OCI-LY7 (cell line): ENCODE data around the gene NUDT7. TPM values are rescaled to one million over a fixed set of nuclear protein-coding genes. Genes with fewer than 3 reads are reported as not detected.

Source experiments
- BruUV-seq: library from RNA; stranded (reverse); fragments of 400-500 nt; replicated peaks from 2 replicates; lab custom pipeline; 2021; lab: Mats Ljungman, UMichigan
- CTCF ChIA-PET: fragments of 300-600 bp; sonication (Branson Sonifier 250); formaldehyde crosslinking; loops from one replicate; lab custom pipeline; 2022; ENCODE audit warnings: antibody characterized with exemption; ENCODE audit not compliant: unreplicated experiment; lab: Charles Lee
- POLR2A ChIA-PET: fragments of 300-600 bp; sonication (Branson Sonifier 250); formaldehyde crosslinking; loops from one replicate; lab custom pipeline; 2022; ENCODE audit warnings: antibody characterized with exemption; lab: Charles Lee
- DNase-seq: peaks from one replicate; pipeline ENCODE4 v3.0.0-alpha.2; 2015; ENCODE audit warnings: low spot score
- H2AFZ ChIP-seq: fragments of 200-600 bp; sonication (generic), shearing (Covaris generic); 2 replicates; pipeline ENCODE4 v1.6.1; 2014; ENCODE audit warnings: mild to moderate bottlenecking, antibody characterized with exemption, low read length, moderate library complexity
- H3K27ac ChIP-seq: fragments of 200-600 bp; sonication (generic); 2 replicates; pipeline ENCODE4 v1.5.1; 2014; ENCODE audit warnings: mixed run types, low read depth, mild to moderate bottlenecking, moderate library complexity, low read length, inconsistent platforms; ENCODE audit not compliant: poor library complexity, severe bottlenecking
- H3K36me3 ChIP-seq: fragments of 200-600 bp; sonication (generic); 2 replicates; pipeline ENCODE4 v1.6.1; 2014; ENCODE audit warnings: mild to moderate bottlenecking, antibody characterized with exemption, low read length, moderate library complexity, mixed read lengths; ENCODE audit not compliant: insufficient read depth
- H3K4me1 ChIP-seq: fragments of 200-600 bp; sonication (generic); 2 replicates; pipeline ENCODE4 v1.5.1; 2014; ENCODE audit warnings: mild to moderate bottlenecking, low read length; ENCODE audit not compliant: insufficient read depth, poor library complexity, severe bottlenecking
- H3K4me2 ChIP-seq: fragments of 200-600 bp; sonication (generic); 2 replicates; pipeline ENCODE4 v1.6.1; 2014; ENCODE audit warnings: mild to moderate bottlenecking, low read length
- H3K4me3 ChIP-seq: fragments of 200-600 bp; sonication (generic); 2 replicates; pipeline ENCODE4 v1.5.1; 2014; ENCODE audit warnings: mild to moderate bottlenecking, low read depth, low read length; ENCODE audit not compliant: poor library complexity, severe bottlenecking
- H3K79me2 ChIP-seq: fragments of 200-600 bp; sonication (generic); 2 replicates; pipeline ENCODE4 v1.6.1; 2016; ENCODE audit warnings: low read depth, mild to moderate bottlenecking, low read length, moderate library complexity, mixed read lengths; ENCODE audit not compliant: insufficient read depth
- H3K9me2 ChIP-seq: fragments of 200-600 bp; sonication (generic); 2 replicates; pipeline ENCODE4 v1.6.1; 2016; ENCODE audit warnings: mild to moderate bottlenecking, low read length, mixed read lengths; ENCODE audit not compliant: insufficient read depth
- H3K9me3 ChIP-seq: fragments of 200-600 bp; sonication (generic); 2 replicates; pipeline ENCODE4 v1.6.1; 2014; ENCODE audit warnings: mild to moderate bottlenecking, mixed run types, low read length, mixed read lengths
- H4K20me1 ChIP-seq: fragments of 200-600 bp; sonication (generic); 2 replicates; pipeline ENCODE4 v1.6.1; 2014; ENCODE audit warnings: mild to moderate bottlenecking, antibody characterized with exemption, low read length, moderate library complexity, mixed read lengths; ENCODE audit not compliant: insufficient read depth
- EZH2phosphoT487 ChIP-seq: fragments of 200-600 bp; sonication (generic); IDR thresholded peaks from 2 replicates; pipeline ENCODE4 v1.6.1; 2018; ENCODE audit warnings: low read depth, borderline replicate concordance, mild to moderate bottlenecking, mixed run types, antibody characterized with exemption, low read length, moderate library complexity, mixed read lengths
- intact Hi-C: fragments of 100-400 bp; cut with micrococcal nuclease; formaldehyde crosslinking; loops from one replicate; pipeline ENCODE4 v1.10.0; 2022; ENCODE audit not compliant: unreplicated experiment
- total RNA-seq, 2 experiments: library from RNA; depleted of rRNA in 1 of 2; stranded (reverse); fragments of >200 nt in 1 of 2; shearing (Covaris generic) in 1 of 2; gene quantifications; 2 replicates each; pipeline ENCODE4 v1.2.3, GENCODE V29; 2014 to 2022
- TF ChIP-seq, protein P1 (sequence below): fragments of 200-600 bp; sonication (generic); conservative IDR thresholded peaks from 2 replicates; pipeline ENCODE4 v1.5.1; 2014; ENCODE audit warnings: mild to moderate bottlenecking, antibody characterized with exemption, low read length, moderate library complexity, mixed read lengths

Gene NUDT7
- total RNA-seq, 2 experiments from 2014 or later, result 4.4 to 22.1 TPM

DNA sequence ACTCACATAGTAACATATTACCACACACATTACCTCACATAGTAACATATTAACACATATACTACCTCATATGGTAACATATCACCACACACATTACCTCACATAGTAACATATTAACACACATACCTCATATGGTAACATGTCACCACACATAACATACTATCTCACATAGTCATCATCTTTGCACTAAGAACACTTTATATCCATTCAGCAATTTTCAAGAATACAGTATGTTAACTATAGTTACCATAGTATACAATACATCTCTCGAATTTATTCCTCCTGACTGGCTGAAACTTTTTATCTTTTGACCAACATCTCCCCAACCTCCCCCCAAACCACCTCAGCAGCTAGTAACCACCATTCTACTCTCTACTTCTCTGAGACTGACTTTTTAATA, 7.6 kb downstream of the NUDT7 start:
- intact Hi-C loops, result loop anchor here (10.0 kb wide), 1 partner anchor 535 kb away; the partner anchor contains the start of genes MON1B and SYCE1L
- H3K27ac ChIP-seq, result no peak overlapping the region
- no peaks in the 10 kb centered on the region for H3K79me2 ChIP-seq
- H3K9me2 ChIP-seq, result no peaks in the 10 kb centered on the region
- BruUV-seq, result no TSS peak
- no peaks in the 10 kb centered on the region for H3K9me3 ChIP-seq
- DNase-seq, result no peak
- H3K4me2 ChIP-seq, result no peak overlapping the region
- TF ChIP-seq, protein P1, sequence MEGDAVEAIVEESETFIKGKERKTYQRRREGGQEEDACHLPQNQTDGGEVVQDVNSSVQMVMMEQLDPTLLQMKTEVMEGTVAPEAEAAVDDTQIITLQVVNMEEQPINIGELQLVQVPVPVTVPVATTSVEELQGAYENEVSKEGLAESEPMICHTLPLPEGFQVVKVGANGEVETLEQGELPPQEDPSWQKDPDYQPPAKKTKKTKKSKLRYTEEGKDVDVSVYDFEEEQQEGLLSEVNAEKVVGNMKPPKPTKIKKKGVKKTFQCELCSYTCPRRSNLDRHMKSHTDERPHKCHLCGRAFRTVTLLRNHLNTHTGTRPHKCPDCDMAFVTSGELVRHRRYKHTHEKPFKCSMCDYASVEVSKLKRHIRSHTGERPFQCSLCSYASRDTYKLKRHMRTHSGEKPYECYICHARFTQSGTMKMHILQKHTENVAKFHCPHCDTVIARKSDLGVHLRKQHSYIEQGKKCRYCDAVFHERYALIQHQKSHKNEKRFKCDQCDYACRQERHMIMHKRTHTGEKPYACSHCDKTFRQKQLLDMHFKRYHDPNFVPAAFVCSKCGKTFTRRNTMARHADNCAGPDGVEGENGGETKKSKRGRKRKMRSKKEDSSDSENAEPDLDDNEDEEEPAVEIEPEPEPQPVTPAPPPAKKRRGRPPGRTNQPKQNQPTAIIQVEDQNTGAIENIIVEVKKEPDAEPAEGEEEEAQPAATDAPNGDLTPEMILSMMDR, result no peak
- no peak for TF ChIP-seq EZH2phosphoT487
- no peaks in the 10 kb centered on the region for H4K20me1 ChIP-seq
- ChIA-PET POLR2A (no interaction called here), CTCF (no interaction called here)
- no peak overlapping the region for H3K4me3 ChIP-seq
- no peaks in the 10 kb centered on the region for H3K36me3 ChIP-seq
- H2AFZ ChIP-seq, result no peak overlapping the region
- H3K4me1 ChIP-seq, result no peaks in the 10 kb centered on the region

DNA sequence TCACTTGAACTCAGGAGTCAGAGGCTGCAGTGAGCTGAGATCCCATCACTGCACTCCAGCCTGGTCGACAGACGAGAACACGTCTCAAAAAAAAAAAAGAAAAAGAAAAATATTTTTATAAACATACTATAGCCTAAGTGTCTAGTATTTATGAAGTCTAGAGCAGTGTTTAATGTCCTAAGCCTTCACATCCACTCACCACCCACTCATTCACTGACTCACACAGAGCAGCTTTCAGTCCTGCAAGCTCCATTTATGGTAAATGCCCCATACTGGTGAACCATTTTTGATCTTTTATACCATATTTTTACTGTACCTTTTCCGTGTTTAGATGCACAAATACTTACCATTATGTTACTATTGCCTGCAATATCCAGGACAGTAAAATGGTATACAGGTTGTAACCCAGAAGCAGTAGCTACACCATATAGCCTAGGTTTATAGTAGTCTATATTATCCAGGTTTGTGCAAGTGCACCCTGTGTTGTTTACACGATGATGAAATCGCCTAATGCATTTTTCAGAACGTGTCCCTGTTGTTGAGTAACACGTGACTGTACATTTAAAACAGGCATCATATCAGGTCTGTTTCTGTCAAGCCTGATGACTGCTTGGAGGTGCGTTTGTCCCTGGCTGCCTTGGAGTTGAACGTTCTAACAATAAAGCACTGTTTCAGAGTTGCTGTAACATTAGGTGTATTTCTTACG, 10.1 kb downstream of the NUDT7 start:
- no peaks in the 10 kb centered on the region for H3K36me3 ChIP-seq
- TF ChIP-seq EZH2phosphoT487, result no peak
- TF ChIP-seq, protein P1, result no peak
- ChIA-PET POLR2A (interaction anchor here (0.7 to 1.4 kb wide), 5 partner anchors 8 to 371 kb away, joined by 3 to 4 read pairs (median 3); partner anchors contain the start of gene NUDT7), CTCF (no interaction called here)
- H3K27ac ChIP-seq, result no peak overlapping the region
- no peak for DNase-seq
- no peaks in the 10 kb centered on the region for H3K9me2 ChIP-seq
- H4K20me1 ChIP-seq, result no peaks in the 10 kb centered on the region
- H3K4me3 ChIP-seq, result no peak overlapping the region
- no peaks in the 10 kb centered on the region for H3K79me2 ChIP-seq
- no peak overlapping the region for H3K4me2 ChIP-seq
- intact Hi-C loops, result no loop called here
- BruUV-seq, result no TSS peak
- H3K4me1 ChIP-seq, result no peaks in the 10 kb centered on the region
- H3K9me3 ChIP-seq, result no peaks in the 10 kb centered on the region
- no peak overlapping the region for H2AFZ ChIP-seq

GRCh38 chr16:77736879-77737278, 14.6 kb downstream of the NUDT7 start:
- Histone ChIP-seq H3K4me1 (no peaks in the 10 kb centered on the region), H3K79me2 (no peaks in the 10 kb centered on the region), H2AFZ (no peak overlapping the region), H3K4me2 (no peak overlapping the region), H3K36me3 (no peaks in the 10 kb centered on the region), H3K4me3 (no peak overlapping the region), H3K27ac (no peak overlapping the region), H4K20me1 (no peaks in the 10 kb centered on the region), H3K9me3 (no peaks in the 10 kb centered on the region), H3K9me2 (no peaks in the 10 kb centered on the region)
- no peak for TF ChIP-seq EZH2phosphoT487
- intact Hi-C loops, result no loop called here
- no peak for DNase-seq
- CTCF ChIA-PET, result no interaction called here
- BruUV-seq, result no TSS peak
- POLR2A ChIA-PET, result no interaction called here
